ENCODE measurements around the gene KCNJ16.

DNA sequence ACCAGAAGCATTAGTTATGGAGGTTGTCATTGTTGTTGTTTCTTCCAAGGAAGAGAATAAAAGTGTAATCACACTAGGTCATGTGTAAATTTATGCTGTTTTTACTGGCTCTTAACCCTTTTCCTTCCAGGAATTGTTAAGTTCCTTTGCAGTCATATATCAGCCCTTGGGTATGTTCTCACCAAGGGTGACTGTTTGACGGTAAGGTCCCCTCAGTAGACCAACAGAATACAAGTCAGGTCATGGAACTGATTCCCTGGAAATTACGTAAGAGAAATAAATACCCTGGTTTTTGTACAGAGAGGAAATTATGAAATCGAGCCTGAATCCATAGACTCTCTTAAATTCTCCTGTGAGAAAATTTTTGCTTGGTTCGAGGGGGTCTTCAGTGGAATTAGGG lies 83.2 kb downstream of the KCNJ16 start:
- TF ChIP-seq, protein P1, sequence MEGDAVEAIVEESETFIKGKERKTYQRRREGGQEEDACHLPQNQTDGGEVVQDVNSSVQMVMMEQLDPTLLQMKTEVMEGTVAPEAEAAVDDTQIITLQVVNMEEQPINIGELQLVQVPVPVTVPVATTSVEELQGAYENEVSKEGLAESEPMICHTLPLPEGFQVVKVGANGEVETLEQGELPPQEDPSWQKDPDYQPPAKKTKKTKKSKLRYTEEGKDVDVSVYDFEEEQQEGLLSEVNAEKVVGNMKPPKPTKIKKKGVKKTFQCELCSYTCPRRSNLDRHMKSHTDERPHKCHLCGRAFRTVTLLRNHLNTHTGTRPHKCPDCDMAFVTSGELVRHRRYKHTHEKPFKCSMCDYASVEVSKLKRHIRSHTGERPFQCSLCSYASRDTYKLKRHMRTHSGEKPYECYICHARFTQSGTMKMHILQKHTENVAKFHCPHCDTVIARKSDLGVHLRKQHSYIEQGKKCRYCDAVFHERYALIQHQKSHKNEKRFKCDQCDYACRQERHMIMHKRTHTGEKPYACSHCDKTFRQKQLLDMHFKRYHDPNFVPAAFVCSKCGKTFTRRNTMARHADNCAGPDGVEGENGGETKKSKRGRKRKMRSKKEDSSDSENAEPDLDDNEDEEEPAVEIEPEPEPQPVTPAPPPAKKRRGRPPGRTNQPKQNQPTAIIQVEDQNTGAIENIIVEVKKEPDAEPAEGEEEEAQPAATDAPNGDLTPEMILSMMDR (IDR thresholded peaks at IDR 0.05), result no peak
- no peak for TF ChIP-seq POLR2A (IDR thresholded peaks at IDR 0.05)

All from esophagus squamous epithelium (tissue), 4 donors.